NCI-H526 (cell line): ENCODE results near the gene SHMT1.
A peak's percentile ranks its signal among the peaks of the same experiment; 100 is the strongest.
"Not testable (repeated sequence)": the region's sequence is repeated elsewhere in the genome, so short reads cannot be mapped to it uniquely, and the experiment has no call there.

Experiments used
- DNase-seq, 2 experiments: peaks; one replicate each; lab custom pipeline; 2025; lab: John Stamatoyannopoulos, UW

Gene SHMT1

GRCh38 chr17:18324140-18325050, 39.0 kb downstream of the SHMT1 start:
- no peak for DNase-seq

GRCh38 chr17:18323507-18324139, 39.7 kb downstream of the SHMT1 start:
- no peak for DNase-seq

GRCh38 chr17:18323007-18323406, 40.3 kb downstream of the SHMT1 start:
- no peak for DNase-seq

GRCh38 chr17:18322522-18322921, 40.8 kb downstream of the SHMT1 start:
- no peak for DNase-seq

- no peak for DNase-seq
These were observed 42.0 kb downstream of the SHMT1 start for GRCh38 chr17:18321309-18321708.

- no peak for DNase-seq
These were observed 43.0 kb downstream of the SHMT1 start for GRCh38 chr17:18320301-18320700.

- DNase-seq: peak in 1 of 2 experiments; percentile 70
These were observed 43.6 kb downstream of the SHMT1 start for GRCh38 chr17:18319604-18320256.

- DNase-seq: no peak
These were observed 44.4 kb downstream of the SHMT1 start for GRCh38 chr17:18318771-18319450.

GRCh38 chr17:18318117-18318516, 45.2 kb downstream of the SHMT1 start:
- no peak for DNase-seq

GRCh38 chr17:18315961-18316360, 47.4 kb downstream of the SHMT1 start:
- DNase-seq: no peak

- DNase-seq: no peak
These were observed 47.8 kb downstream of the SHMT1 start for GRCh38 chr17:18315562-18315922.

GRCh38 chr17:18314731-18315561, 48.4 kb downstream of the SHMT1 start, which contains the start of the genes SMCR8 and TOP3A:
SMCR8 (plus strand) TSS chr17:18315293; CDS start chr17:18315790, 497 bp downstream.
TOP3A (minus strand) TSS chr17:18314994; CDS start chr17:18314778, 216 bp downstream.
- peak; percentile 89 to 96 for DNase-seq

GRCh38 chr17:18314059-18314730, 49.2 kb downstream of the SHMT1 start:
- no peak for DNase-seq

GRCh38 chr17:18309202-18309601, 54.1 kb downstream of the SHMT1 start:
- DNase-seq: no peak

GRCh38 chr17:18303206-18303605, 60.1 kb downstream of the SHMT1 start:
- not testable (repeated sequence) for DNase-seq

- DNase-seq: no peak
These were observed 62.4 kb downstream of the SHMT1 start for GRCh38 chr17:18300725-18301480.

- DNase-seq: not testable (repeated sequence)
These were observed 65.3 kb downstream of the SHMT1 start for GRCh38 chr17:18298061-18298460.

- DNase-seq: no peak
These were observed 71.4 kb downstream of the SHMT1 start for GRCh38 chr17:18291718-18292540.

- DNase-seq: no peak
These were observed 78.1 kb downstream of the SHMT1 start for GRCh38 chr17:18285296-18285695.
